HTR-8/SVneo (cell line): ENCODE results near the gene USP30.
"Not testable (repeated sequence)": the region's sequence is repeated elsewhere in the genome, so short reads cannot be mapped to it uniquely, and the experiment has no call there.

ENCODE experiments used
- DNase-seq: peaks from one replicate; pipeline ENCODE4 v3.0.0; 2011; ENCODE audit warnings: low spot score, mixed read lengths; ENCODE audit not compliant: insufficient read length
- FAIRE-seq: peaks from 2 replicates; lab custom pipeline; 2011; peaks lifted over from hg19 to GRCh38; lab: Jason Lieb, UNC

Gene USP30, protein sequence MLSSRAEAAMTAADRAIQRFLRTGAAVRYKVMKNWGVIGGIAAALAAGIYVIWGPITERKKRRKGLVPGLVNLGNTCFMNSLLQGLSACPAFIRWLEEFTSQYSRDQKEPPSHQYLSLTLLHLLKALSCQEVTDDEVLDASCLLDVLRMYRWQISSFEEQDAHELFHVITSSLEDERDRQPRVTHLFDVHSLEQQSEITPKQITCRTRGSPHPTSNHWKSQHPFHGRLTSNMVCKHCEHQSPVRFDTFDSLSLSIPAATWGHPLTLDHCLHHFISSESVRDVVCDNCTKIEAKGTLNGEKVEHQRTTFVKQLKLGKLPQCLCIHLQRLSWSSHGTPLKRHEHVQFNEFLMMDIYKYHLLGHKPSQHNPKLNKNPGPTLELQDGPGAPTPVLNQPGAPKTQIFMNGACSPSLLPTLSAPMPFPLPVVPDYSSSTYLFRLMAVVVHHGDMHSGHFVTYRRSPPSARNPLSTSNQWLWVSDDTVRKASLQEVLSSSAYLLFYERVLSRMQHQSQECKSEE

DNA sequence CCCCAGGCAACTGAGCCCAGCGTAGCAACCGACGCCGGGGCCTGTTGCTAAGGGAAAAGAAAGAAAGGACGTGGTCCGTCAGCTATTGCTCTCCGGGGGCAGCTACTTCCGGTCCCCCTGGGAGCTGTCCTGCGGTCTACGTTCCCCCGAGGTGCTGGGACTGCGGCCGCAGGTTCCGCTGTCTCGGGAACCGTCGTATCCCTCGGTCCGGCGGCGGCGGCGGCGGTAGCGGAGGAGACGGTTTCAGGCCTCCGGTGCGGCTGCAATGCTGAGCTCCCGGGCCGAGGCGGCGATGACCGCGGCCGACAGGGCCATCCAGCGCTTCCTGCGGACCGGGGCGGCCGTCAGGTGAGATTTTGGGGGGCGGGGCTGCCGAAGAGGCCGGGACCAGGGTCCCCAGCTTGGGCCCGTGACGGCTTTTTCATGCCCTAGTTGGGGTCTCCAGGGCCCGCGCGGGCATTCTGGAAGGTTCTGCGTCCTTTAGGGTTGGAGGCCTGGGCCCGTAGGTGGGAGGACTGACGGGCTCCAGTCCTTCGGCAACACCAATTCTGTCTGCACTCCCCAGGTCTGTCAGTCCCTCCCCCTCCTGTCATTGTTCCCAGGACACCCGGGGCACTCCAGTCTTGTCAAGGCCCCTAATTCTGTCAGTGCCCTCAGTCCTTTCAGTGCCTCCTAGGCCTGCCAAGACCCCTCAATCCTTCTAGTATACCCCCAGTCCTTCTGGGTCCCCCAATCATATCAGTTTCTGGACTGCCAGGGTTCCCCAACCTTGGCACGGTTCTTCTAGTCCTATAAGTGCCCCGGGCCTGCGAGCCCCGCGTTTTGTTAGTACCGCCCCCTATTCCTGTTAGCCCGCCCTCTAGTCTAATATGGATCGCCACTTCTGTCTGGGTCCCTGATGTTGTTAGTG lies at the start of gene USP30:
USP30 (plus strand) TSS at position 163 of the 910 bp plus-strand sequence; CDS start at position 266, 103 bp downstream.
- FAIRE-seq (no peak), DNase-seq (peak; percentile 82)

DNA sequence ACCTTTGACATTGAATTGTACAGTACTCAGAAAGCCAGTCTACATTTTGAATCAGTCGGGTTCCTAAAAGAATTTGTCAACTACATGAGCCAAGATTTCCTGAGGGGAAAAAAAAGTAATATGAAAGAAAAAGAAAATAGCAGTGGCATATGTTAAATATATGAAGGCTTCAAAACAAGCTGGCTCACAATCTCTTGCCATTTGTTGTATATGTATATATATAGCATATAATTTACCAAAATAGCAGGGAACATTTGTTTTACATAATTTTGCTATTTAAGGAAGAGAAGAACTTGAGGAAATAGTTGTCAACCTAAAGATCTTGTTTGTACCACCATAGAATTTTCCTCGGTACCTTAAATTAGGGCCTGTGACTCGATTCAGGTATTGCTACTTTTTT lies 48.4 kb upstream of the USP30 start:
- FAIRE-seq, result no peak
- no peak for DNase-seq

DNA sequence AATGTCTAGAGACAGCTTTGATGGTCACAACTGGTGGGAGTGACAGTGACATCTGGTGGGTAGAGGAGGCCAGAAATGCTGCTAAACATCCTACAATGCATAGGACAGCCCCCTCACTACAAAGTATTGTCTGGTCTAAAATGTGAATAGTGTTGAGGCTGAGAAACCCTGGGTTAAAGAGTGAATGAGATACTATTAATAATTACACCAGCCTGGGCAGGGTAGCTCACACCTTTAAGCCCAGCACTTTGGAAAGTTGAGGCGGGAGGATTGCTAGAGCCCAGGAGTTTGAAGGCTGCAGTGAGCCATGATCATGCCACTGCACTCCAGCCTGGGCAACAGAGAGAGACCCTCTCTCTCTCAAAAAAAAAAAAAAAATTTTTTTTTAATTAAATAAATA lies 42.6 kb upstream of the USP30 start:
- FAIRE-seq, result no peak
- no peak for DNase-seq

DNA sequence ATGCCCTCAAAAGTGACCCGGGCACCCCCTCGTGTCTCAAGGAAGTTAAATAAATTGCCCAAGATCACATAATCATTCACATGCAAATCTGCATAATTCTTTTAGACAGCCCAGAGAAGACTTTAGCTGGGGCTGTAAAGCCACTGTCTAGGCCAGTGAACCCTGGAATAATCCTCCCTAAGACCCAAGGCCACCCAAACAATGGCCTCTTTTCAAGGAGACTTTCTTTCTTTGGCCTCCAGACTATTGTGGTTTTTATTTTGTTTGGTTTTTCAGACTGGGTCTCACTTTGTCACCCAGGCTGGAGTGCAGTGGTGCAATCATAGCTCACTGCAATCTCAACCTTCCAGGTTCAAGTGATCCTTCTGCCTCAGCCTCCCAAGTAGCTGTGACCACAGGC lies 42.1 kb upstream of the USP30 start:
- FAIRE-seq, result no peak
- DNase-seq, result no peak

DNA sequence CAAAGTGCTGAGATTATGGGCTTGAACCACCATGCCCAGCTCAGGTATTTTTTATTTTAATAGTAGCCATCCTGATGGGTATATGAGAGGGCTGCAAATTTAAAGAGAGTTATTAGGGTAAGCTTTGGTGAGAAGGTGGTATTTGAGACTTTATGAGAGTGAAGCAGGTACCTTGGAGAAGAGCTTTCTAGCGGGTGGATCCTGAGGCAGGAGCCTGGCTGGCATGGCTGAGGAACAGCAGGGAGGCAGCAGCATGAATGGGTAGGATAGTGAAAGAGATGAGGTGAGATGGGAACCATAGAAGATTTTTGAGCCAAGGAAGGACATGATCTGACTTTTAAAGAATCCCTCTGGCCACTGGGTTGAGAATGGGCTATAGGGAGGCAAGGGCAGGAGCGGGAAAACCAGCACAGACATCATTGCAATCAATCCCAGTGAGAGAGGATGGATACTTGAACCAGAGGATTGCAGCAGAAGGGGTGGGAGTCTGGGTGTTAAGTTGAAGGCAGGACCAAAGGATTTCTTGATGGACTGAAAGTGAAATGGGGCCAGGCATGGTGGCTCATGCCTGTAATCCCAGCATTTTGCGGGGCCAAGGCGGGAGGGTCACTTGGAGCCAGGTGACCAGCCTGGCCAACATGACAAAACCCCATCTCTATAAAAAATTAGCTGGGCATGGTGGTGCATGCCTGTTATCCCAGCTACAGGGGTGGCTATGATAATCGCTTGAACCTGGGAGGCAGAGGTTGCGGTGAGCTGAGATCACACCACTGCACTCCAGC lies 37.2 kb upstream of the USP30 start:
- DNase-seq (no peak), FAIRE-seq (no peak)

DNA sequence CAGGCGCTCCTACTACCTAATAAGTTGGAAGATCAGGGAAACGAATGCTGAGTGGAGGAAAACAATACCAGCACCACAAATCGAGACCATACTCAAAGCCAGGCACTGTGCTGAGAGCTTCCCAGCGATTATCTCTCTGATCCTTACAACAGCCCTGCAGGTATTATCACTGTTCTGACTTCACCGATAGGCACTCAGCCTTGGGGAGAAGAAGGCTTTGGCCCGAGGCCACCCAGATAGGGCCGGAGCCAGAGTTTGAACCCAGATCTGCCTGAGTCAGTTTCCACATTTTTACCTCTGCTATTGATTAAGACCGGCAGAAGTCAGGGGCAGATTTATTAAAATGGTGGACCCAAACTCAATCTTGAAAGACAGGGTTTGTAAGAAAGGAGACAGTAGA lies 36.4 kb upstream of the USP30 start:
- DNase-seq (no peak), FAIRE-seq (no peak)

DNA sequence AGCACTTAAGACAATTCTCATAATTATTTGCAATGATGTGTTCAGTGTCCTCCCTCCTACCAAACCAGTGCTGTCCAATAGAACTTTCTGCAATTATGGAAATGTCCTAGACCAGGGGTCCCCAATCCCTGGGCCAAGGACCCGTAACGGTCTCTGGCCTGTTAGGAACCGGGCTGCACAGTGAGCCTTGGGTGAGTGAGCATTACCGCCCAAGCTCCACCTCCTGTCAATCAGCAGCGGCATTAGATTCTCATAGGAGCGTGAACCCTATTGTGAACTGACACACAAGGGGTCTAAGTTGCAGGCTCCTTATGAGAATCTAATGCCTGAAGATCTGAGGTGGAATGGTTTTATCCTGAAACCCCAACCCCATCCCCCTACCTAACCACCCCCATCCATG lies 35.4 kb upstream of the USP30 start:
- FAIRE-seq, result no peak
- DNase-seq, result no peak

DNA sequence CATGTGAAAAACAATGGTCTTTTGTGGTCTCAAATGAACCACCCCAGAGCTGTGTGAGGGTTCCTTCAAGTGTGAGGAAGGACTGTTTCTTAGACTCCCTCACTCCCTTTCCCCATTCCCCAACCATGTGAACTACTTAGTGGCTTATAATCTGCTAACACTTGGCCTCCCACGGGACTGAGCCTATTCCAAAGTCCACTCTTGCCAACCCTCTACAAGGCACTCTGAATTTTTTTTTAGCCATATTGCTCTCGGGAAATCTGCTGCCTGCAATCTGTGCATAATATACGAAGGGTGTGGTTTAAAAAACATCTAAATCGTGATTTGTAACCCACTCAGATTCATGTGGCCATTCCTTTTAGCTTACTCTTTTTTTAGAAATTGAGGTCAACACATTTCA lies 34.1 kb upstream of the USP30 start:
- DNase-seq, result no peak
- no peak for FAIRE-seq

DNA sequence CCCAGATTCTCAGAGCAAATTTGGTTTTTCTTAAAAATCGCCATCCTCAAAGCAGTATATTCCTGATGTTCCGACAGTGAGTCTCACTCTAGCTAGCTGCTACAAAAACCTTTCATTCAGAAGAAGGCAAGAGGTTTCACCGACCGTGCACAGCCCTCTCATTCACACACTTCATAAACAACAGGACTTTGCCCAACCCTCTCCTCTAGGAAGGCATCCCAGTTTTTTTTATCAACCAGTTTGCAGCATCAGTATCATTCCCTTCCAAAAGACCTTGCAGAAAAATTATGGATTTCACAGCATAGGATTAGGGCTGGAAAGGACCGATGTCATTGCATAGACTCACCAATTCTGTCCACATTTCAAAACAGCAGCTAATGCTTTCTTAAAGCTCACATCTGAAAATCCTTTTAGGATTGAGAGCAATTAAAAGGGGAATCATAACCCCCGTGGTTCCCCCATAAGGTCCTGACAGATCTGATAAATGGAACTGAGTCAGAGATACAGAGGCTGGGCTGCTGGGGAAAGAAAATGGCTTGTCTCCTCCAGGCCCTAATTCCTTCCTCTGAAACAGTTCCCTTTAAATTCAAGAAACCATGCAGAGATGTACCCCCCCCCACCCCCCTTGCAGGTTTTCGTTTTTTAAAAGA lies 32.1 kb upstream of the USP30 start:
- FAIRE-seq, result no peak
- no peak for DNase-seq

DNA sequence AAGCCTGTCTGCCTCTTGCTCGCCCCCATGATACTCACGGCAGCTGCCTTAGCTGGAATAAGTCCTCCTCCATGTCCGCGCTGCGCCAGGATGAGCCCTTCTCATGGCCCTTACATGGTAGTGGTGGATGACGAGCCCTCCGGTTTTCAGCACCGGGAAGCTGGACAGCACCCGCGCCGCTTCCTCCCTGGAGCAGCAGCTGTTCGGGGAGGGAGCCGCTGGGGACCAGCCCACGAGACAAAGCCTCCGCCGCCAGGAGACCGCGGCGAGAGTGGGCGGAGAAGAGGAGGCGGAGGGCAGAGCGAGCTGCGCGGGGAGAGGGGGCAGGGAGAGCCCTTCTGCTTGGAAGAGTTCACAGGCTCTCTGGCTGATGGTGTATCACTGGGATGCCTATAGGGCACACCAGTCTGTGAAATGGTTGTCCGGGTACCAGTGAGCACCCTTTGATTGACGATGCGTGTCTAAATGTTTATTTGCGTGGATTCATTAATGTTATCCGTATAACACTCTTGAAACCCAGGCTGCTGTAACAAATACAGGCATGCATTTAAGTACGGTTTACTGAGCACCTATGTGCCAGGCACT lies 31.5 kb upstream of the USP30 start, which contains the start of gene SVOP:
SVOP (minus strand) TSS at position 273 of the 585 bp plus-strand sequence; CDS start at position 73, 200 bp downstream.
- FAIRE-seq (peak; percentile 33), DNase-seq (peak; percentile 80)

DNA sequence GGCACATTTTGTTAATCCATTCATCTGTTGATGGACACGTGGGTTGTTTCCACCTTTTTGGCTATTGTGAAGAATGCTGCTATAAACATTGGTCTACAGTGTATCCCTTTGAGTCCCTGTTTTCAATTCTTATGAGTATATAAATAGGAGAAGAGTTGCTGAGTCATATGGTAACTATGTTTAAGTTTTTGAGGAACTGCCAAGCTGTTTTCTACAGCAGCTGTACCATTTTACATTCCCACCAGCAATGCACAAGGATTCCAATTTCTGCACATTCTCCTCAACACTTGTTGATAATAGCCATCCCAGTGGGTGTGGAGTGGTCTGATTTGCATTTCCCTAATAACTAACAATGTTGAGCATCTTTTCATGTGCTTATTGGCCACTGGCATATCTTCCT lies 24.6 kb upstream of the USP30 start:
- FAIRE-seq (no peak), DNase-seq (no peak)

DNA sequence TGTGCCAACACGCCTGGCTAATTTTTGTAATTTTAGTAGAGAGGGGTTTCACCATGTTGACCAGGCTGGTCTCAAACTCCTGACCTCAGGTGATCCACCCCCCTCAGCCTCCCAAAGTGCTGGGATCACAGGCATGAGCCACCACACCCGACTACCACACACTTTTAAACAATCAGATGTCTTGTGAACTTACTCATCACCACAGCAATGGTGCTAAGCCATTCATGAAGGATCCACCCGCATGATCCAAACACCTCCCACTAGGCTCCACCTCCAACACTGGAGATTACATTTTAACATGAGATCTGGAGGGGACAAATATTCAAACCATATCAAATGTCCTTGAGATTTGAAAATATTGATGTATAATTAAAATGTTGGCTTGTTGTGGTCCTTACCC lies 23.8 kb upstream of the USP30 start:
- not testable (repeated sequence) for DNase-seq, FAIRE-seq

DNA sequence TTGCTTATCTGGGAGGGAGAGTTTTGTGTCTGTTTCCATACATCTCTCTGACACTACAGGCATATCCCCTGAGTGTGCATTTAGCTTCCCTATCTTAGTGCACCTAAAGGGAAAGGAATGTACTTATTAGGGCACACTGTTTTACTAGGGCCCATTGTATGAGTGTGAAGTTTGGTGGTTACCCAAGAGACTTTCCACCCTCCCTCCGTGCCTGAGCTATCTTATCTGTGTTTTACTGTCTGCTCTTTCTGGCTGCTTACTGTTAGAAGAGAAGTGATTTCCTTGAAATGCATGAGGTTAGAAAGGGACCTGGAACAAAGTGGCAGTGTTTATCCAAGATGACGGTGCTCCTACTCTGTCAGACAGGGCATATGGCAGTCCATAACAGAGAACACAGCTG lies 23.0 kb upstream of the USP30 start:
- FAIRE-seq, result no peak

DNA sequence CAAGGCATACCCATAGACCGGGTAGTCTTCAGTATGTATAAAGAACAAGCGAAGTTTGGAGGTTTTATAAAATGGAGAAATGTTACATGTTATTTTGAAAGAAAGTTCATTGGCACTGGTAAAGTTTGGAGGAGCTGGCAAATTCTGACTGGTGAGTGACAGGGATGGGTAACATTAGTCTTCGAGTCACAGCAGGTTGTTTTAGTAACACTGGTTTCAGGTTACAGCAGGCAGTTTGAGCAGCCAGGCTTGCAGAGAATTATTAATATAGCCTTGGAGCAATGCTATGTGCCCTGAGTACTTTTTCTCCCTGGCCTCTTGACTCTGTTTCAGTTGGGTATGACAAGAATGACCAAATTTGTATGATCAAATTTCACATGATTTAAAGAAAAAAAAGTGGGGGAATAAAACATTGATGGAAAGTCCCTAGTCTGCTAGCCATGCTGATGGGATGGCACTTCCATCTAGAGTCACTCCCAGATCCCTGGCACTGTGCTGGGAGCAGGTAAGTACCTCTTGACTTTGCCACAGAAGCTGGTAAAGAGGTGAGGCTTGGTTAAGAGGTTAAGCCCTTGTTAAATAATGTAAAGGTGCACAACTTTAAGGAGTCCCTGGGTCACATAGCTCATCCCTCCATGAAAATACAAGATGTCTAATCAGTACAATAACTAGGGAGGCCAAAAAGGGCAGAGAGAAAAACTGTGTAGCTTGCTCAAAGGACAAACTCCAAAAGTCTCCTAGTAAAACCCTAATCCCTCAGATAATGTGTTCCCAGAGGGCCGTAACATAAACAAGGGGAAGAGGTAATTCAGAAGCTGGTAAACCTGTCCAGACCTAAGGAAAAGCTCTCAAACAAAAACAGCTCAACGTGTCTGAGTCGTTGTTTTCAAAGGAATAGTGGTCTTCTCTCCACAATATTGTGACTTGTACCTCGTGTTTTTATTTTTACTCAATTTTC lies 18.9 kb upstream of the USP30 start:
- DNase-seq, result no peak
- FAIRE-seq, result no peak

More for the DNA sequence above, 23.0 kb upstream of the USP30 start:
- DNase-seq, result no peak

DNA sequence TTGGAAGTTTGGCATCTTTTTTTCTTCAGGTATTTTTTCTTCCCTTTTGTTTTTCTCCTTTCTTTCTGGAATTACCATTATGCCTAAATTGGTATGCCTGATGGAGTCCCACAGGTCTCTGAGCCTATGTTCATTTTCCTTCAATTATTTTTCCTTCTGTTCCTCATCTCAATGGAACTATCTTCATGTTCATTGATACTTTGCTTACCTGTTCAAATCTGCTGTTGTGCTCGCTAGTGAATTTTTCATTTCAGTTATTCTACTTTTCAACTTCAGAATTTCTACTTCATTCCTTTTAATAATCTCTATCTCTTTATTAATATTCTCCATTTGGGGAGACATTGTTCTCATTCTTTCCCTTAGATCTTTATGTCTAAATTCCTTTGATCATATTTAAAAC lies 15.4 kb upstream of the USP30 start:
- FAIRE-seq (no peak), DNase-seq (no peak)

DNA sequence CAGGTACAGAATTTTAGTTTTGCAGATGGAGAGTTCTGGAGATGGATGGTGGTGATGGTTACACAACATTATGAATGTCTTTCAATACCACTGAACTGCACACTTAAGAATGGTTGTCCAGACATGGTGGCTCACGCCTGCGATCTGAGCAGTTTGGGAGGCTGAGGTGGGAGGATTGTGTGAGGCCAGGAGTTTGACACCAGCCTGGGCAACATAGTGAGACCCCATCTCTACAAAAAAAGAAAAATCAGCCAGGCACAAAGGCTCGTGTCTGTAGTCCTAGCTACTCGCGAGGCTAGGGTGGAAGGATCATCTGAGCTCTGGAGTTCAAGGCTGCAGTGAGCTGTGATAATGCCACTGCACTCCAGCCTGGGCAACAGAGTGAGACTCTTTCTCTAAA lies 8.1 kb upstream of the USP30 start:
- DNase-seq (no peak), FAIRE-seq (no peak)

DNA sequence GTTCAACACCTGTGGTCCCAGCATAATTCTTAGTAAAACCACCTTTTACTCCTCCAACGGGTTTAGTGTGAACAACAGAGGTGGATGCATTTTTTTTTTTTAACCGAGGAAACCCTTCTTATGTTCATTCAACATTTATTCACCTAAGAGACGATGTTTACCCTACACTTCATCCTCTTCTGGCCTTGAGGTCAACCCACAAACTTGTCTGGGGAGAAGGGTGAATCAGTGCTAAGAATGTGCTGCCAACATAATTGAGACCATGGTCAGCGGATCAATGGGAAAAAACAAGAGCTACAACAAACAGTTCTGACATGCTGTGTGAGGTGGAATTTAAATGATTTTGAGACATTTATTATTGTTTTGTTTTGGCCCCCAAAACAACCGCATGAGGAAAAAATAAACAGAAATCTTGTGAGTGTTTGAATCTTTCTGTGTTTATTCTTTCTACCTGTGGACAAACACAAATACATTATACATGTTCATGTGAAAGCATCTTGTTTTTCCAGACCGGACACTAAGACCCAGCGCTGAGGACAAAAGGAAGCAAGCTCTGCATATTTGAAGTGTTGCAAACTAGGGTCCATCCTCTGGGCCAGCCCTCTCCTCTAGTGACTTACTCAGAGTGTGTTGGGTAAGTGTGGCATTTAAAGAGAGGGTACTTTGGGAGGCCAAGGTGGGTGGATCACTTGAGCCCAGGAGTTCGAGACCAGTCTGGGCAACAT lies 5.1 kb upstream of the USP30 start:
- DNase-seq (no peak), FAIRE-seq (no peak)
